ENCODE results near the gene ALG2. TPM values are rescaled to one million over a fixed set of nuclear protein-coding genes. Genes with fewer than 3 reads are reported as not detected.

The ALG2 gene
- polyA plus RNA-seq, 1 donor from 2014 or later: 15.8 TPM

DNA sequence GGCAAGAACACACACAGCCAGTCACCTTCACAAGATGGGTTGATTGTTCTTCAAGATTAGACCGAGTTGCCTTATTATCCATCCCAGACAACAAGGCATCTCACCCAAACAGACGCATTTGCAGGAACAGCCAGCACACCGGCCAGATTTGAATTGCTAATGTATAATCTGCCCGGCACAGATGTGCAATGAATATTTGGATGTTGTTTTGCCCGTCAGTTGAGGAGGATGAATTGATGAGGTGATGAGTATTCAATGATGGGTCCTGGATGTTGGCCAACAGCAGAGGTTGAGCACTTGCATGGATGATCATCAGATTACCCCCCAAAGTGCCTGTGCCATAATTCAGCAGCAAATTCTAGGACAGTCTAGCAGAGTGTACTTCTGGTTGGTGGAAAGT is 20.1 kb downstream of the ALG2 start:
- no peaks in the 10 kb centered on the region for H4K20me1 ChIP-seq (ENCODE audit: insufficient read depth)
- no peak overlapping the region for H3K4me3 ChIP-seq (ENCODE audit: low read length)
- H3F3A ChIP-seq (ENCODE audit: insufficient read depth, low read length, poor library complexity, severe bottlenecking): no peaks in the 10 kb centered on the region
- H3K9me3 ChIP-seq (ENCODE audit: low read length): no peaks in the 10 kb centered on the region
- no peaks in the 10 kb centered on the region for H3K36me3 ChIP-seq (ENCODE audit: insufficient read depth, low read length)
- H3K9ac ChIP-seq (ENCODE audit: low read length): no peak overlapping the region
- no peak overlapping the region for H3K4me2 ChIP-seq (ENCODE audit: low read length)
- H3K27ac ChIP-seq (ENCODE audit: low read length): peak overlapping the region; percentile 13
- no peak overlapping the region for H2AFZ ChIP-seq (ENCODE audit: low read depth, low read length)
- TF ChIP-seq SMC3 (conservative IDR thresholded peaks at IDR 0.05; ENCODE audit: poor library complexity) (no peak), EP300 (conservative IDR thresholded peaks at IDR 0.05; ENCODE audit: poor library complexity, severe bottlenecking) (no peak), CTCF (IDR thresholded peaks at IDR 0.05; ENCODE audit: poor library complexity, severe bottlenecking) (no peak), POLR2AphosphoS5 (IDR thresholded peaks at IDR 0.05) (no peak), MXI1 (conservative IDR thresholded peaks at IDR 0.05; ENCODE audit: poor library complexity, severe bottlenecking) (no peak), TAF1 (IDR thresholded peaks at IDR 0.05; ENCODE audit: low read depth) (no peak), REST (IDR thresholded peaks at IDR 0.05; ENCODE audit: borderline replicate concordance) (no peak), RAD21 (conservative IDR thresholded peaks at IDR 0.05) (no peak), EZH2 (IDR thresholded peaks at IDR 0.05; ENCODE audit: borderline replicate concordance, insufficient read depth, low read length, poor library complexity, severe bottlenecking) (no peak)
- no peaks in the 10 kb centered on the region for H3K27me3 ChIP-seq (ENCODE audit: insufficient read depth, low read depth, low read length)
- no peaks in the 10 kb centered on the region for H3K9me2 ChIP-seq (ENCODE audit: insufficient read depth, low read length)
- no peaks in the 10 kb centered on the region for H3K79me2 ChIP-seq (replicated peaks; ENCODE audit: insufficient read depth, low read length)

GRCh38 chr9:99199938-99200539 is 21.7 kb downstream of the ALG2 start:
- no peaks in the 10 kb centered on the region for H3K9me3 ChIP-seq (ENCODE audit: low read length)
- no peak overlapping the region for H3K9ac ChIP-seq (ENCODE audit: low read length)
- no peak overlapping the region for H3K4me2 ChIP-seq (ENCODE audit: low read length)
- H3K9me2 ChIP-seq (ENCODE audit: insufficient read depth, low read length): no peaks in the 10 kb centered on the region
- H3K27me3 ChIP-seq (ENCODE audit: insufficient read depth, low read depth, low read length): no peaks in the 10 kb centered on the region
- TF ChIP-seq RAD21 (conservative IDR thresholded peaks at IDR 0.05) (no peak), EZH2 (IDR thresholded peaks at IDR 0.05; ENCODE audit: borderline replicate concordance, insufficient read depth, low read length, poor library complexity, severe bottlenecking) (no peak), MXI1 (conservative IDR thresholded peaks at IDR 0.05; ENCODE audit: poor library complexity, severe bottlenecking) (no peak)
- no peaks in the 10 kb centered on the region for H3K79me2 ChIP-seq (replicated peaks; ENCODE audit: insufficient read depth, low read length)
- no peak overlapping the region for H2AFZ ChIP-seq (ENCODE audit: low read depth, low read length)
- H3K4me3 ChIP-seq (ENCODE audit: low read length): no peak overlapping the region
- no peak overlapping the region for H3K27ac ChIP-seq (ENCODE audit: low read length)
- H3K36me3 ChIP-seq (ENCODE audit: insufficient read depth, low read length): no peaks in the 10 kb centered on the region
- no peaks in the 10 kb centered on the region for H4K20me1 ChIP-seq (ENCODE audit: insufficient read depth)
- no peaks in the 10 kb centered on the region for H3F3A ChIP-seq (ENCODE audit: insufficient read depth, low read length, poor library complexity, severe bottlenecking)
